Body of pancreas (tissue), 4 donors: ENCODE results near the gene POC1A. TPM values are rescaled to one million over a fixed set of nuclear protein-coding genes. Genes with fewer than 3 reads are reported as not detected.

Experiments
- ATAC-seq: fragments of 150-250 bp; one replicate; pipeline ENCODE4 v1.9.1; 2016
- DNase-seq, 4 donors: peaks; one replicate each; pipeline ENCODE4 v3.0.0-alpha.2; 2019
- H3K27ac ChIP-seq, 4 donors: fragments of 200-600 bp; sonication (generic); 1 replicate in 3 of 4; 2 replicates in 1 of 4; pipeline versions ENCODE4 v1.5.1 to v1.6.1; 2016 to 2019; ENCODE audit warnings: mild to moderate bottlenecking in 1 of 4, mixed read lengths in 1 of 4, moderate library complexity in 1 of 4
- H3K27me3 ChIP-seq, 2 donors: fragments of 200-600 bp; sonication (generic); one replicate each; pipeline ENCODE4 v1.6.0; 2016; ENCODE audit warnings: mild to moderate bottlenecking in 1 of 2
- H3K36me3 ChIP-seq, 2 donors: fragments of 200-600 bp; sonication (generic); replicated peaks in 1 of 2; 2 replicates each; pipeline ENCODE4 v1.5.1; 2016; ENCODE audit warnings: low read depth in 2 of 2; ENCODE audit not compliant: insufficient read depth in 1 of 2
- H3K4me1 ChIP-seq: fragments of 200-600 bp; sonication (generic); one replicate; pipeline ENCODE4 v1.6.0; 2016
- H3K4me3 ChIP-seq, 2 donors: fragments of 200-600 bp; sonication (generic); 1 replicate in 1 of 2; 2 replicates in 1 of 2; pipeline ENCODE4 v1.5.1; 2016 to 2019
- H3K9me3 ChIP-seq, 3 donors: fragments of 200-600 bp; sonication (generic); 1 replicate in 2 of 3; 2 replicates in 1 of 3; pipeline ENCODE4 v1.5.1; 2016
- POLR2A ChIP-seq, 3 donors: fragments of 450-650 bp; IDR thresholded peaks; one replicate each; pipeline ENCODE4 v1.6.1; 2016; ENCODE audit warnings: antibody characterized with exemption in 3 of 3, mild to moderate bottlenecking in 2 of 3
- WGBS, 2 donors: methylation state at CpG; one replicate each; pipeline ENCODE4 v1.1.5; 2017; 5-methylcytosine and 5-hydroxymethylcytosine counted together
- intact Hi-C: fragments of 100-400 bp; cut with DNase I; formaldehyde crosslinking; loops from one replicate; pipeline ENCODE4 v1.15.1; 2023
- total RNA-seq, 2 donors: library from RNA; depleted of rRNA; stranded (reverse); fragments of >200 nt; gene quantifications; one replicate each; pipeline ENCODE4 v1.1.0, GENCODE V29; 2016
- TF ChIP-seq, protein P1 (sequence below), 7 experiments: fragments of 450-650 bp in 4 of 7; fragments of 200-600 bp in 3 of 7; sonication (generic) in 3 of 7; IDR thresholded peaks; one replicate each; pipeline ENCODE4 v1.5.1; 2016 to 2019; ENCODE audit warnings: antibody characterized with exemption in 7 of 7

POC1A gene
- total RNA-seq, 2 donors from 2014 or later, result 0.26 to 3.3 TPM

DNA sequence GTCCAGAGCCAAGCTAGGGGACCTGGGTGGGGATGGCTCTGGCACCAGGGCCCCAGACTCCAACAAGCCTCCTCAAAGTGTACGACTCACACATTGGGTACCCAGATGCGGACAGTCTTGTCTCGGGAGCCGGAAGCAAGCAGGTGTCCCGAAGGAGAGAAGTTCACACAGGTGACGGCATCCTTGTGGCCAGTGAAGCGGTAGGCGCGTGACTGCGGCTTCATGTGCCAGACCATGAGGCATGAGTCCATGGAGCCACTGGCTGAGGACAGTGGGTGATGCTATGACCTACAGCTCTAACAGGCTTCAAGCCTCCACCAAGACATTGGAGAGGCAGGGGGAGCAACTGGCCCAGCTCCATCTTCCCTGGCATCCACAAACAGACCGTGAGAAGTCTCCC, 4.5 kb downstream of the POC1A start:
- no peak overlapping the region for H3K4me3 ChIP-seq
- ATAC-seq (no peak), DNase-seq (no peak)
- intact Hi-C loops, result no loop called here
- H3K27ac ChIP-seq, result no peak overlapping the region
- TF ChIP-seq POLR2A (IDR thresholded peaks at IDR 0.05), result no peak
- TF ChIP-seq, protein P1, sequence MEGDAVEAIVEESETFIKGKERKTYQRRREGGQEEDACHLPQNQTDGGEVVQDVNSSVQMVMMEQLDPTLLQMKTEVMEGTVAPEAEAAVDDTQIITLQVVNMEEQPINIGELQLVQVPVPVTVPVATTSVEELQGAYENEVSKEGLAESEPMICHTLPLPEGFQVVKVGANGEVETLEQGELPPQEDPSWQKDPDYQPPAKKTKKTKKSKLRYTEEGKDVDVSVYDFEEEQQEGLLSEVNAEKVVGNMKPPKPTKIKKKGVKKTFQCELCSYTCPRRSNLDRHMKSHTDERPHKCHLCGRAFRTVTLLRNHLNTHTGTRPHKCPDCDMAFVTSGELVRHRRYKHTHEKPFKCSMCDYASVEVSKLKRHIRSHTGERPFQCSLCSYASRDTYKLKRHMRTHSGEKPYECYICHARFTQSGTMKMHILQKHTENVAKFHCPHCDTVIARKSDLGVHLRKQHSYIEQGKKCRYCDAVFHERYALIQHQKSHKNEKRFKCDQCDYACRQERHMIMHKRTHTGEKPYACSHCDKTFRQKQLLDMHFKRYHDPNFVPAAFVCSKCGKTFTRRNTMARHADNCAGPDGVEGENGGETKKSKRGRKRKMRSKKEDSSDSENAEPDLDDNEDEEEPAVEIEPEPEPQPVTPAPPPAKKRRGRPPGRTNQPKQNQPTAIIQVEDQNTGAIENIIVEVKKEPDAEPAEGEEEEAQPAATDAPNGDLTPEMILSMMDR (IDR thresholded peaks at IDR 0.05), result no peak
- no peaks in the 10 kb centered on the region for H3K36me3 ChIP-seq
- H3K27me3 ChIP-seq, result no peaks in the 10 kb centered on the region
- no peaks in the 10 kb centered on the region for H3K9me3 ChIP-seq
- 89 to 95% methylated on average over 10 to 11 of the region's 11 CpGs for WGBS, 2 donors
- H3K4me1 ChIP-seq, result peaks cover 10% of the 10 kb centered on the region

GRCh38 chr3:52149021-52149420, 5.2 kb downstream of the POC1A start:
- H3K27ac ChIP-seq, result no peak overlapping the region
- intact Hi-C loops, result no loop called here
- DNase-seq, result no peak
- no peaks in the 10 kb centered on the region for H3K9me3 ChIP-seq
- 84 to 91% methylated on average over 3 to 8 of the region's 8 CpGs for WGBS, 2 donors
- no peaks in the 10 kb centered on the region for H3K27me3 ChIP-seq
- TF ChIP-seq, protein P1 (IDR thresholded peaks at IDR 0.05), result no peak
- H3K4me1 ChIP-seq, result peaks cover 8% of the 10 kb centered on the region
- H3K4me3 ChIP-seq, result no peak overlapping the region
- H3K36me3 ChIP-seq, result no peaks in the 10 kb centered on the region
- ATAC-seq, result no peak

- Histone ChIP-seq H3K36me3 (no peaks in the 10 kb centered on the region), H3K9me3 (no peaks in the 10 kb centered on the region), H3K27me3 (no peaks in the 10 kb centered on the region), H3K27ac (no peak overlapping the region), H3K4me3 (no peak overlapping the region), H3K4me1 (no peaks in the 10 kb centered on the region)
- no peak for TF ChIP-seq POLR2A (IDR thresholded peaks at IDR 0.05)
- TF ChIP-seq, protein P1 (IDR thresholded peaks at IDR 0.05), result no peak
- DNase-seq (no peak), ATAC-seq (no peak)
- WGBS, 2 donors, result 89% methylated on average over 8 of the region's 8 CpGs
- intact Hi-C loops, result no loop called here
Observed at GRCh38 chr3:52147804-52148203, 6.4 kb downstream of the POC1A start.

DNA sequence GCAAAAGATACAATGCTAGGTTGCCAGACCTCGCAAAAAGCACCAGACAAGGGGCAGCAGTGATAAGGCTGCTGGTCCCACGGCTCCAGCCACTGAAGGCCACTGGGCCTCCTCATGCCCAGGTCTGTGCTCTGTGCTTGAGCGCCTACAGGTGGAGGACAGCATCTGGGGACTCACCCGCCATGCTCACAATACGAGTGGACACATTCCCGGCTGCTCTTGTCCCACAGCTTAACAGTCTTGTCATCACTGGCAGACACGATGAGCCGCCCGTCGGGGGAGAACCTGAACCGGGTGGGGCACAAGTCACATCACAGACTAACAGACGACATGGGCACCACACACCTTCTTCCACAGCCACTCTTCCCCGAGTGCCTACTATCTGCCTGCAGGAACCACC, 7.4 kb downstream of the POC1A start:
- no peaks in the 10 kb centered on the region for H3K36me3 ChIP-seq

DNA sequence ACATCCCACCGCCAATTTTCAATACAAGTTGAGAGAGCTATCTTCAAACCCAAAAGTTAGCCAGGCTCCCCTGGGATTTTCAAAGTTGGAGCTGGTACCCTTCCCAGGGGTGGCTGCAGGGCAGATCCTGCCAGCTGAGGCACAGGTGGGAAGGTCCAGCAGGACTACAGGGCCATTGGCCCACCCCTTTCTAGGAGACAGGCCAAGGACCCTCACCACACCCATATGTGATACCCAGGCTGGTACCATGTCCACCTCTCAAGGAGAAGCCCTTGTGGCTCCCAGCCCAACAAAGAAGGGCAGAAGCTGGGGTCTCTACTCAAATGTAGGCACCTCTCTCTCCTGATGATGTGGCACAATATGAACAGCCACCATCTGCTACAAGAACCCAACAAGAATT, 8.0 kb downstream of the POC1A start:
- Histone ChIP-seq H3K36me3 (no peaks in the 10 kb centered on the region), H3K4me1 (no peaks in the 10 kb centered on the region), H3K27me3 (no peaks in the 10 kb centered on the region), H3K4me3 (no peak overlapping the region), H3K9me3 (no peaks in the 10 kb centered on the region), H3K27ac (no peak overlapping the region)
- DNase-seq (no peak), ATAC-seq (no peak)
- intact Hi-C loops, result no loop called here
- WGBS, 2 donors, result 90 to 100% methylated on average over 1 of the region's 1 CpG
- TF ChIP-seq, protein P1 (IDR thresholded peaks at IDR 0.05), result no peak

More for the DNA sequence above, 7.4 kb downstream of the POC1A start:
- TF ChIP-seq, protein P1 (IDR thresholded peaks at IDR 0.05), result no peak
- no peak for TF ChIP-seq POLR2A (IDR thresholded peaks at IDR 0.05)
- no peak overlapping the region for H3K4me3 ChIP-seq
- intact Hi-C loops, result no loop called here
- 86 to 89% methylated on average over 13 of the region's 13 CpGs for WGBS, 2 donors
- no peak overlapping the region for H3K27ac ChIP-seq
- DNase-seq (no peak), ATAC-seq (no peak)
- no peaks in the 10 kb centered on the region for H3K4me1 ChIP-seq
- H3K27me3 ChIP-seq, result no peaks in the 10 kb centered on the region
- no peaks in the 10 kb centered on the region for H3K9me3 ChIP-seq
